Smooth muscle cell (in vitro differentiated cells): Measurements from ENCODE around the gene ATP9A. TPM values are rescaled to one million over a fixed set of nuclear protein-coding genes. Genes with fewer than 3 reads are reported as not detected.
"Not testable (repeated sequence)": the region's sequence is repeated elsewhere in the genome, so short reads cannot be mapped to it uniquely, and the experiment has no call there.

Experiments used
- DNase-seq: peaks from one replicate; lab custom pipeline; 2025; ENCODE audit not compliant: unreplicated experiment; lab: John Stamatoyannopoulos, UW
- H2AFZ ChIP-seq: fragments of 200-600 bp; sonication (generic); 2 replicates; pipeline ENCODE4 v1.6.0; 2016; ENCODE audit warnings: antibody characterized with exemption, low read depth, mild to moderate bottlenecking
- H3F3A ChIP-seq: fragments of 200-600 bp; sonication (generic); 2 replicates; pipeline ENCODE4 v1.6.0; 2017; ENCODE audit warnings: antibody characterized with exemption, low read depth
- H3K27ac ChIP-seq: fragments of 200-600 bp; sonication (generic); 2 replicates; pipeline ENCODE4 v1.5.1; 2016; ENCODE audit warnings: low read depth, mild to moderate bottlenecking
- H3K27me3 ChIP-seq: fragments of 200-600 bp; sonication (generic); 2 replicates; pipeline ENCODE4 v1.6.1; 2016; ENCODE audit warnings: low read depth, mild to moderate bottlenecking
- H3K36me3 ChIP-seq: fragments of 200-600 bp; sonication (generic); 2 replicates; pipeline ENCODE4 v1.5.1; 2016; ENCODE audit warnings: low read depth
- H3K4me1 ChIP-seq: fragments of 200-600 bp; sonication (generic); 2 replicates; pipeline ENCODE4 v1.5.1; 2016; ENCODE audit warnings: low read depth
- H3K4me2 ChIP-seq: fragments of 200-600 bp; sonication (generic); 2 replicates; pipeline ENCODE4 v1.6.0; 2016; ENCODE audit warnings: mild to moderate bottlenecking
- H3K4me3 ChIP-seq: fragments of 200-600 bp; sonication (generic); 2 replicates; pipeline ENCODE4 v1.5.1; 2016; ENCODE audit warnings: mild to moderate bottlenecking
- H3K79me2 ChIP-seq: fragments of 200-600 bp; sonication (generic); 2 replicates; pipeline ENCODE4 v1.6.0; 2016; ENCODE audit warnings: low read depth, mild to moderate bottlenecking
- H3K9ac ChIP-seq: fragments of 200-600 bp; sonication (generic); 2 replicates; pipeline ENCODE4 v1.6.0; 2016; ENCODE audit warnings: low read depth
- H3K9me3 ChIP-seq: fragments of 200-600 bp; sonication (generic); replicated peaks from 2 replicates; pipeline ENCODE4 v1.5.1; 2016; ENCODE audit warnings: low read depth
- H4K20me1 ChIP-seq: fragments of 200-600 bp; sonication (generic); 2 replicates; pipeline ENCODE4 v1.6.0; 2016; ENCODE audit warnings: low read depth
- CTCF ChIP-seq: fragments of 200-600 bp; sonication (generic); IDR thresholded peaks from 2 replicates; pipeline ENCODE4 v1.5.1; 2017; ENCODE audit warnings: borderline replicate concordance, mild to moderate bottlenecking, antibody characterized with exemption; ENCODE audit not compliant: insufficient read depth, poor library complexity, severe bottlenecking
- WGBS: methylation state at CpG from one replicate; pipeline ENCODE4 v1.1.7; 2016; ENCODE audit warnings: low lambda C conversion rate; 5-methylcytosine and 5-hydroxymethylcytosine counted together
- polyA plus RNA-seq: library from polyadenylated mRNA; unstranded; fragments of >200 nt; fragmentation: Nextera tagmentation; extraction: Ambion mirVana; gene quantifications from 2 replicates; pipeline ENCODE4 v1.2.1, GENCODE V29; 2016
- total RNA-seq: library from RNA; depleted of rRNA; stranded (reverse); fragments of >200 nt; gene quantifications from 2 replicates; pipeline ENCODE4 v1.2.3, GENCODE V29; 2014

Gene ATP9A
- total and polyA plus RNA-seq, 2 experiments from 2014 or later = 3.4 to 8.0 TPM

- peak overlapping the region; percentile 31 for H2AFZ ChIP-seq
- peaks cover under 1% of the 10 kb centered on the region for H3K4me1 ChIP-seq
- H3K4me3 ChIP-seq = no peak overlapping the region
- peaks cover 1% of the 10 kb centered on the region for H3F3A ChIP-seq
- no peaks in the 10 kb centered on the region for H4K20me1 ChIP-seq
- no peak overlapping the region for H3K9ac ChIP-seq
- no peak overlapping the region for H3K4me2 ChIP-seq
- H3K27me3 ChIP-seq = no peaks in the 10 kb centered on the region
- H3K79me2 ChIP-seq = no peaks in the 10 kb centered on the region
- no peaks in the 10 kb centered on the region for H3K9me3 ChIP-seq
- H3K36me3 ChIP-seq = no peaks in the 10 kb centered on the region
- DNase-seq = no peak
- WGBS = 43% methylated on average over 16 of the region's 16 CpGs
- no peak overlapping the region for H3K27ac ChIP-seq
- no peak for TF ChIP-seq CTCF
Observed at GRCh38 chr20:51570739-51571459, 197.3 kb downstream of the ATP9A start.

GRCh38 chr20:51569815-51570738, 198.1 kb downstream of the ATP9A start:
- H3K9me3 ChIP-seq = no peaks in the 10 kb centered on the region
- WGBS = 83% methylated on average over 25 of the region's 25 CpGs
- peaks cover 4% of the 10 kb centered on the region for H3K4me1 ChIP-seq
- no peak for DNase-seq
- no peak overlapping the region for H3K4me2 ChIP-seq
- H4K20me1 ChIP-seq = no peaks in the 10 kb centered on the region
- no peak for TF ChIP-seq CTCF
- no peak overlapping the region for H3K27ac ChIP-seq
- H3K27me3 ChIP-seq = no peaks in the 10 kb centered on the region
- no peak overlapping the region for H3K4me3 ChIP-seq
- H3K79me2 ChIP-seq = no peaks in the 10 kb centered on the region
- H3K9ac ChIP-seq = no peak overlapping the region
- peak overlapping the region; percentile 31 for H2AFZ ChIP-seq
- peaks cover 6% of the 10 kb centered on the region for H3F3A ChIP-seq
- no peaks in the 10 kb centered on the region for H3K36me3 ChIP-seq

GRCh38 chr20:51568533-51568932, 199.7 kb downstream of the ATP9A start:
- H3K4me3 ChIP-seq, H3K9ac ChIP-seq, H3K36me3 ChIP-seq, H3K4me1 ChIP-seq, H4K20me1 ChIP-seq, H3F3A ChIP-seq, H3K4me2 ChIP-seq, H3K27ac ChIP-seq, H3K27me3 ChIP-seq, H2AFZ ChIP-seq, H3K9me3 ChIP-seq, DNase-seq, H3K79me2 ChIP-seq: not testable (repeated sequence)
- 77% methylated on average over 3 of the region's 3 CpGs for WGBS

- H3K79me2 ChIP-seq = no peaks in the 10 kb centered on the region
- peaks cover 11% of the 10 kb centered on the region for H3F3A ChIP-seq
- no peaks in the 10 kb centered on the region for H3K9me3 ChIP-seq
- H3K4me2 ChIP-seq = no peak overlapping the region
- peaks cover 10% of the 10 kb centered on the region for H3K4me1 ChIP-seq
- H2AFZ ChIP-seq = no peak overlapping the region
- no peaks in the 10 kb centered on the region for H3K27me3 ChIP-seq
- TF ChIP-seq CTCF = no peak
- WGBS = 75% methylated on average over 5 of the region's 5 CpGs
- DNase-seq = no peak
- no peak overlapping the region for H3K9ac ChIP-seq
- H4K20me1 ChIP-seq = no peaks in the 10 kb centered on the region
- no peak overlapping the region for H3K4me3 ChIP-seq
- H3K36me3 ChIP-seq = no peaks in the 10 kb centered on the region
- H3K27ac ChIP-seq = no peak overlapping the region
Observed at GRCh38 chr20:51567622-51568021, 200.6 kb downstream of the ATP9A start.
